GM19099 (cell line): Measurements from ENCODE around the gene MYO7B.

Source experiments
- POLR2A ChIP-seq: IDR thresholded peaks from 3 replicates; pipeline ENCODE4 v1.6.1; 2011; ENCODE audit warnings: low read depth; ENCODE audit not compliant: insufficient read length; ENCODE audit errors: extremely low read depth

MYO7B gene

GRCh38 chr2:127675331-127676261 is 140.1 kb downstream of the MYO7B start, which contains the start of gene LIMS2:
Gene LIMS2, minus strand, starts transcription at chr2:127675530. Its CDS starts 506 bp downstream, at chr2:127675024.
- no peak for TF ChIP-seq POLR2A

GRCh38 chr2:127676906-127677305 is 141.4 kb downstream of the MYO7B start:
- TF ChIP-seq POLR2A = no peak

GRCh38 chr2:127678531-127678930 is 143.0 kb downstream of the MYO7B start:
- TF ChIP-seq POLR2A = no peak

GRCh38 chr2:127678991-127679390 is 143.5 kb downstream of the MYO7B start:
- no peak for TF ChIP-seq POLR2A

GRCh38 chr2:127679680-127680361 is 144.3 kb downstream of the MYO7B start:
- TF ChIP-seq POLR2A = no peak

- TF ChIP-seq POLR2A = no peak
Measured at GRCh38 chr2:127680706-127681287, 145.3 kb downstream of the MYO7B start.

GRCh38 chr2:127681288-127681804 is 145.9 kb downstream of the MYO7B start:
- TF ChIP-seq POLR2A = no peak

GRCh38 chr2:127681976-127682857 is 146.7 kb downstream of the MYO7B start:
- TF ChIP-seq POLR2A = no peak

- no peak for TF ChIP-seq POLR2A
Measured at GRCh38 chr2:127683056-127683455, 147.6 kb downstream of the MYO7B start.

GRCh38 chr2:127683757-127684156 is 148.3 kb downstream of the MYO7B start:
- TF ChIP-seq POLR2A = no peak

- no peak for TF ChIP-seq POLR2A
Measured at GRCh38 chr2:127685410-127686080, 150.1 kb downstream of the MYO7B start.
